Chondrocyte (in vitro differentiated cells): ENCODE data around the gene GBF1. TPM values are rescaled to one million over a fixed set of nuclear protein-coding genes. Genes with fewer than 3 reads are reported as not detected.
A peak's percentile ranks its signal among the peaks of the same experiment; 100 is the strongest.
"Not testable (repeated sequence)": the region's sequence is repeated elsewhere in the genome, so short reads cannot be mapped to it uniquely, and the experiment has no call there.

Experiments used
- DNase-seq: peaks from one replicate; pipeline ENCODE4 v3.0.0; 2021; ENCODE audit warnings: mixed read lengths, low spot score
- H3K27ac Mint-ChIP-seq: one replicate; pipeline ENCODE4 v1.8.0; 2021; ENCODE audit warnings: mild to moderate bottlenecking, moderate library complexity, mixed read lengths; ENCODE audit not compliant: unreplicated experiment
- H3K27me3 Mint-ChIP-seq: 2 replicates; pipeline ENCODE4 v1.8.0; 2021; ENCODE audit warnings: low read depth, mixed read lengths
- H3K36me3 Mint-ChIP-seq: 2 replicates; pipeline ENCODE4 v1.8.0; 2021; ENCODE audit warnings: low read depth, mixed read lengths
- H3K4me1 Mint-ChIP-seq: 2 replicates; pipeline ENCODE4 v1.8.0; 2021; ENCODE audit warnings: low read depth, mild to moderate bottlenecking, mixed read lengths
- H3K4me3 Mint-ChIP-seq: one replicate; pipeline ENCODE4 v1.8.0; 2021; ENCODE audit warnings: mild to moderate bottlenecking, moderate library complexity, mixed read lengths; ENCODE audit not compliant: unreplicated experiment
- H3K9me3 Mint-ChIP-seq: 2 replicates; pipeline ENCODE4 v1.8.0; 2021; ENCODE audit warnings: low read depth, mixed read lengths
- CTCF ChIP-seq: fragments of 200-600 bp; sonication (generic); IDR thresholded peaks from 2 replicates; pipeline ENCODE4 v1.5.0; 2021; ENCODE audit warnings: antibody characterized with exemption, mild to moderate bottlenecking, moderate library complexity
- total RNA-seq: library from RNA; stranded (reverse); gene quantifications from 3 replicates; pipeline ENCODE4 v1.2.1, GENCODE V29; 2021

Gene GBF1
- total RNA-seq, 1 donor from 2014 or later = 59.7 TPM

GRCh38 chr10:102246261-102246660 is 929 bp downstream of the GBF1 start:
- Mint-ChIP-seq H3K9me3 (no peaks in the 10 kb centered on the region), H3K27ac (peak overlapping the region; percentile 98), H3K4me3 (peak overlapping the region; percentile 99), H3K27me3 (no peaks in the 10 kb centered on the region), H3K4me1 (peaks cover 49% of the 10 kb centered on the region), H3K36me3 (no peaks in the 10 kb centered on the region)
- DNase-seq = no peak
- no peak for TF ChIP-seq CTCF

GRCh38 chr10:102247734-102248133 is 2.4 kb downstream of the GBF1 start:
- DNase-seq = no peak
- Mint-ChIP-seq H3K27ac (peak overlapping the region; percentile 66), H3K27me3 (no peaks in the 10 kb centered on the region), H3K9me3 (no peaks in the 10 kb centered on the region), H3K4me3 (peak overlapping the region; percentile 99), H3K36me3 (no peaks in the 10 kb centered on the region), H3K4me1 (peaks cover 45% of the 10 kb centered on the region)
- TF ChIP-seq CTCF = no peak

- not testable (repeated sequence) for H3K27me3 Mint-ChIP-seq, H3K4me3 Mint-ChIP-seq
Measured at GRCh38 chr10:102252508-102252907, 7.2 kb downstream of the GBF1 start.

GRCh38 chr10:102254426-102254825 is 9.1 kb downstream of the GBF1 start:
- Mint-ChIP-seq H3K9me3 (no peaks in the 10 kb centered on the region), H3K27ac (no peak overlapping the region), H3K27me3 (no peaks in the 10 kb centered on the region), H3K36me3 (no peaks in the 10 kb centered on the region), H3K4me3 (no peak overlapping the region), H3K4me1 (peaks cover 10% of the 10 kb centered on the region)
- DNase-seq = no peak
- no peak for TF ChIP-seq CTCF

More at GRCh38 chr10:102252508-102252907, 7.2 kb downstream of the GBF1 start:
- not testable (repeated sequence) for H3K36me3 Mint-ChIP-seq, H3K9me3 Mint-ChIP-seq, DNase-seq
- H3K4me1 Mint-ChIP-seq = peaks cover 27% of the 10 kb centered on the region
- H3K27ac Mint-ChIP-seq = peak overlapping the region; percentile 61

GRCh38 chr10:102255404-102255803 is 10.1 kb downstream of the GBF1 start:
- no peaks in the 10 kb centered on the region for H3K9me3 Mint-ChIP-seq
- peaks cover 3% of the 10 kb centered on the region for H3K36me3 Mint-ChIP-seq
- TF ChIP-seq CTCF = no peak
- no peak overlapping the region for H3K27ac Mint-ChIP-seq
- H3K4me1 Mint-ChIP-seq = peaks cover 10% of the 10 kb centered on the region
- DNase-seq = no peak
- no peaks in the 10 kb centered on the region for H3K27me3 Mint-ChIP-seq
- no peak overlapping the region for H3K4me3 Mint-ChIP-seq

GRCh38 chr10:102261196-102261595 is 15.9 kb downstream of the GBF1 start:
- Mint-ChIP-seq H3K36me3 (peaks cover 16% of the 10 kb centered on the region), H3K27ac (no peak overlapping the region), H3K4me3 (no peak overlapping the region), H3K27me3 (no peaks in the 10 kb centered on the region), H3K9me3 (no peaks in the 10 kb centered on the region), H3K4me1 (peaks cover 35% of the 10 kb centered on the region)
- DNase-seq = no peak
- TF ChIP-seq CTCF = no peak
